ENCODE results near the gene ENTPD8.
A peak's percentile ranks its signal among the peaks of the same experiment; 100 is the strongest.
"Not testable (repeated sequence)": the region's sequence is repeated elsewhere in the genome, so short reads cannot be mapped to it uniquely, and the experiment has no call there.

Gene ENTPD8

GRCh38 chr9:137421838-137422603 is 19.1 kb downstream of the ENTPD8 start:
- FAIRE-seq (peak; percentile 44), DNase-seq (ENCODE audit: insufficient read length) (no peak)
- no peak for TF ChIP-seq POLR2A (IDR thresholded peaks at IDR 0.05; ENCODE audit: low read depth, low read length)
- no peak for TF ChIP-seq TAF1 (IDR thresholded peaks at IDR 0.05; ENCODE audit: borderline replicate concordance, low read depth, low read length)
- TF ChIP-seq POLR2AphosphoS5 (IDR thresholded peaks at IDR 0.05; ENCODE audit: low read depth, low read length), result no peak

- no peak for DNase-seq (ENCODE audit: insufficient read length)
- TF ChIP-seq TAF1 (IDR thresholded peaks at IDR 0.05; ENCODE audit: borderline replicate concordance, low read depth, low read length) (no peak), POLR2AphosphoS5 (IDR thresholded peaks at IDR 0.05; ENCODE audit: low read depth, low read length) (no peak), POLR2A (IDR thresholded peaks at IDR 0.05; ENCODE audit: low read depth, low read length) (0 out of 2 replicates have a peak, but pooled peaks have one; percentile 34)
- FAIRE-seq, result no peak
Measured at GRCh38 chr9:137417161-137418021, 23.8 kb downstream of the ENTPD8 start.

DNA sequence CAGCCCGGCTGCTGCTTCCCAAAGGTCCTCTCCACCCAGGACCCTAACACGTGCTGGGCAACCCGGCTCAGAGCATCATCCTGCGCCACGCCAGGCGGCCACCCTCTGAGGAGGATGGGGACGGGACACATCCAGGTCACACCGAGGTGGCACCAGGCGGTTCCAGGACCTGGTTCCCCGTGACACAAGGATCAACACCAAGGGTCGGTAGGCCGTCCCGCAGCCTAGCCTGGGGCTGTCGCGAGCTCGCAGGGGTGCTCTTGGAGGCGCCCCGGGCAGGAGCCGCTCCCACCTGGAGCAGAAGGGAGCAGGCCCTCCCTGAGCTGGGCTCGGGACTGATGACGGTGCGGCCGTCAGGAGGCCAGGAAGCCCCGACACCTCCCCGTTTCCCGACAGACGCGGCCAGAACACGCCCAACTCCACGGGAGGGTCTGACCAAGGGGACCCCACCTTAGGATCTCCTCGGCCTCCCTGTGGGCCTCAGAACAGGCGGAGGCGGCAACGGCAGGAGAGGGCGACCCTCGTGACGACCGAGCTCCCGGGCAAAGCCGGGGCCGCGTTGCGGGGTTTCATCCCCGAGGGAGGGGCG is 24.5 kb downstream of the ENTPD8 start:
- TF ChIP-seq TAF1 (IDR thresholded peaks at IDR 0.05; ENCODE audit: borderline replicate concordance, low read depth, low read length) (no peak), POLR2AphosphoS5 (IDR thresholded peaks at IDR 0.05; ENCODE audit: low read depth, low read length) (no peak), POLR2A (IDR thresholded peaks at IDR 0.05; ENCODE audit: low read depth, low read length) (no peak)
- FAIRE-seq (no peak), DNase-seq (ENCODE audit: insufficient read length) (no peak)

GRCh38 chr9:137416006-137416562 is 25.1 kb downstream of the ENTPD8 start:
- DNase-seq (ENCODE audit: insufficient read length), result no peak
- TF ChIP-seq POLR2A (IDR thresholded peaks at IDR 0.05; ENCODE audit: low read depth, low read length) (no peak), POLR2AphosphoS5 (IDR thresholded peaks at IDR 0.05; ENCODE audit: low read depth, low read length) (no peak), TAF1 (IDR thresholded peaks at IDR 0.05; ENCODE audit: borderline replicate concordance, low read depth, low read length) (no peak)
- FAIRE-seq, result no peak

GRCh38 chr9:137415451-137415850 is 25.7 kb downstream of the ENTPD8 start:
- TF ChIP-seq POLR2AphosphoS5 (IDR thresholded peaks at IDR 0.05; ENCODE audit: low read depth, low read length), result no peak
- no peak for TF ChIP-seq TAF1 (IDR thresholded peaks at IDR 0.05; ENCODE audit: borderline replicate concordance, low read depth, low read length)
- TF ChIP-seq POLR2A (IDR thresholded peaks at IDR 0.05; ENCODE audit: low read depth, low read length), result no peak
- DNase-seq (ENCODE audit: insufficient read length) (no peak), FAIRE-seq (no peak)

- FAIRE-seq (no peak), DNase-seq (ENCODE audit: insufficient read length) (no peak)
- TF ChIP-seq POLR2AphosphoS5 (IDR thresholded peaks at IDR 0.05; ENCODE audit: low read depth, low read length) (no peak), POLR2A (IDR thresholded peaks at IDR 0.05; ENCODE audit: low read depth, low read length) (no peak), TAF1 (IDR thresholded peaks at IDR 0.05; ENCODE audit: borderline replicate concordance, low read depth, low read length) (no peak)
Measured at GRCh38 chr9:137412431-137412830, 28.7 kb downstream of the ENTPD8 start.

DNA sequence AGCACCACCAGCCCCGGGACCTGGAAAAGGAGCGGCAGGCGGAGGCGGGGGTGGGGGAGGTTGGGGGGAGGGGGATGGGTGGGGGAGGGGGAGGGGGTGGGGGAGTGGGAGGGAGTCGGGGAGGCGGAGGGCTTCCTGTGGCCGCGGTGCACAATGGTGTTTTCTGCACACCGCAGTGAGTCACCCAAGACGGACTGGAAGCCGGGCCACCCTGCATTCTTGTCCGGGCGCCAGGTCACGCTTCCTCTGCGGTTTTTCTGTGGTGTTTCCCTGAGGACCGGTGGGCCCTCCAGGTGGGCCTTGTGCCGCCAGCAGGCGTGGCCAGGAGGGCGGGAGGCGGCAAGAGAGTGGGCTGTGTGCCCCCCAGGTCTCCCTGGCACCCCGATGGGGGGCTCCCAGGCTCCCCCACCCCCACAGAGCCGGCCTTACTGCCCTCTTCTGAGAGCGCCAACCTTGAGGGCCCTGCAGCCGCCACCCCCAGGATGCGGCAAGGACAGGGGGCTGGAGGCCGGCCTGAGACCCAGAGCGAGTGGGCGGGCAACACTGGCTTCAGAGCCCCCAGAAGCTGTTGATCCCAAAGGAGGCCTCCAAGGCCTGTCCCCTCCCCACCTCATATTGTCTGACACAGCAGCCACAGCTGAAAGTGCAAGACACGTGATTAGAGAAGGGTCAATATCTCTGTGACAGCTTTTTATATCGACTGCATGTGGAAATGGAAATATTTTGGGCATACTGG is 29.3 kb downstream of the ENTPD8 start:
- DNase-seq (ENCODE audit: insufficient read length), result peak; percentile 70
- TF ChIP-seq POLR2A (IDR thresholded peaks at IDR 0.05; ENCODE audit: low read depth, low read length) (no peak), TAF1 (IDR thresholded peaks at IDR 0.05; ENCODE audit: borderline replicate concordance, low read depth, low read length) (no peak), POLR2AphosphoS5 (IDR thresholded peaks at IDR 0.05; ENCODE audit: low read depth, low read length) (no peak)
- peak; percentile 85 for FAIRE-seq

DNA sequence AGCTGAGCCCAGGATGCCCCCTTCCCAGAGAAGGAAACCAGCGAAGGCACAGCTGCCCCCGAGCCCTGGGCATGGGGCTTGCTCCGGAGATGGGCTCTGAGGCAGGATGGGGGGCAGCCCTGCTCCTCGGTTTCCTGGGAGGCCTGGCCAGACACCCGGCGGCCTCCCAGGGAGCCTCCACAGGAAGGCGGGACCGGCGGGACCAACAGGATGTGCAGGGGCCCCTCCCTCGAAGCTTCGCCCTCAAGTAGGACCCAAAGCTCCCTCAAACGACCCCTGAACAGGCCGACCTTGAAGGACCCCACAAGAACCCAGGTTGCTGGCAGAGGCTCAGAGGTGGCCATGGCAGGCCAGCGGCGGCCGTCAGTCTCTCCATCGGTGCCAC is 29.9 kb downstream of the ENTPD8 start:
- DNase-seq (ENCODE audit: insufficient read length) (no peak), FAIRE-seq (no peak)
- TF ChIP-seq TAF1 (IDR thresholded peaks at IDR 0.05; ENCODE audit: borderline replicate concordance, low read depth, low read length), result no peak
- TF ChIP-seq POLR2AphosphoS5 (IDR thresholded peaks at IDR 0.05; ENCODE audit: low read depth, low read length), result no peak
- no peak for TF ChIP-seq POLR2A (IDR thresholded peaks at IDR 0.05; ENCODE audit: low read depth, low read length)

GRCh38 chr9:137410891-137411249 is 30.3 kb downstream of the ENTPD8 start:
- TF ChIP-seq POLR2AphosphoS5 (IDR thresholded peaks at IDR 0.05; ENCODE audit: low read depth, low read length) (no peak), POLR2A (IDR thresholded peaks at IDR 0.05; ENCODE audit: low read depth, low read length) (no peak), TAF1 (IDR thresholded peaks at IDR 0.05; ENCODE audit: borderline replicate concordance, low read depth, low read length) (no peak)

DNA sequence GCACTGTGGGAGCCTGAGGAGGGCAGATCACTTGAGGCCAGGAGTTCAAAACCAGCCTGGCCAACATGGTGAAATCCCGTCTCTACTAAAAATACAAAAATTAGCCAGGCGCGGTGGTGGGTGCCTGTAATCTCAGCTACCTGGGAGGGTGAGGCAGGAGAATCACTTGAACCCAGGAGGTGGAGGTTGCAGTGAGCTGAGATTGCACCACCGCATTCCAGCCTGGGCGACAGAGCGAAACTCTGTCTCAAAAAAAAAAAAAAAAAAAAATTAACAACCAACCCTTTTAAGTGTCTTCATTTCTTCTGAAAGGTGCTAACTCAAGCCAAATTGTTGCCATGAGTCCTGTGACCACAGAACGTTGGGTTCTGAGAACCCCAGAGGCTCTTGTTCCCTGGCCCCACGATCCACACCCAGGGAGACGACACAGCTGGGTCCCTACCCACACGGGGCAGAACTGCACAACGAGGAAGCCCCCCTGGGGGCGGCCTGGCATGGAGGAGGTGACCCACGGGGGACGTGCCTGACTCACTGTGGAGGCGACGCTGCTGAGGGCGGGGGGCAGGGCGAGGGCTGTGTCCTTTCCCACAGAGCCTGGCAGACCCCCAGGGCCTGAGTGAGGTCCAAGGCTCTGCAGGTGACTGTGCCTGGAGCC is 30.8 kb downstream of the ENTPD8 start:
- FAIRE-seq; DNase-seq (ENCODE audit: insufficient read length): not testable (repeated sequence)

More at GRCh38 chr9:137410891-137411249, 30.3 kb downstream of the ENTPD8 start:
- DNase-seq (ENCODE audit: insufficient read length) (no peak), FAIRE-seq (no peak)

All from GM12892 (cell line).